ENCODE results near the gene SEMA3C. TPM values are rescaled to one million over a fixed set of nuclear protein-coding genes. Genes with fewer than 3 reads are reported as not detected.

SEMA3C gene
- total RNA-seq, 1 experiment from 2014 or later, result 232 TPM

DNA sequence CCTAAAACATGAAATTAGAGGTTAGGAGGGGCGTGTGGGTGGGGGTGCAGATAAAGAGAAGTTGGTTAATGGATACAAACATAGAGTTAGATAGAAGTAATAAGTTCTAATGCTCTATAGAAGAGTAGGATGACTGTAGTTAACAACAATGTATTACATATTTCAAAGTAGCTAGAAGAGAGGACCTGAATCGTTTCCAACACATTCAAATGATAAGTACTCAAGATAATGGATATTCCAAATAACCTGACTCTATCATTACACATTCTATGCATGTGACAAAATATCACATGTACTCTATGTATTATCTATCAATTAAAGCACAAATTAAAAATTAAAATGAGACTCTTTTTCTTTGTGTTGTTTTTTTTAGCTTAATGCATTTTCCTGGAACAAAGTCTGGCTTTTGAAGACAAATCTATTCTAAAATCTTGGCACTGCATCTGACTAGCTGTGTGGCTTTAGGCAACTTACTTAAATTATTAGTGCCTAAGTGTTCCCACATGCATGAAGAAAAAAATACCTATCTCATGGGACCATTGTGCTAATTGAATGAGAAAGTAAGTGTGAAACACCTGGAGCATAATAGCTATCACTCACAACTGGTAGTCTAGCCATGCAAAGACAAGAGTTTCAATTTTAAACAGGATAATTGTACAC, 75.7 kb downstream of the SEMA3C start:
- no TSS peak for BruUV-seq (replicated peaks)
- no peak for DNase-seq (ENCODE audit: low read depth, low spot score)
- no peaks in the 10 kb centered on the region for H3K9me3 ChIP-seq (ENCODE audit: control insufficient read depth, insufficient read depth, low read depth, low read length)
- ATAC-seq, result no peak
- H3K27me3 ChIP-seq (ENCODE audit: control insufficient read depth, insufficient read depth, low read length), result no peaks in the 10 kb centered on the region
- in situ Hi-C loops (cut with HindIII; ENCODE audit: low pct_unique_long_range_greater_than_20kb, low sequenced_read_pairs), result no loop called here
- intact Hi-C loops (cut with micrococcal nuclease; ENCODE audit: unreplicated experiment), result no loop called here
- peaks cover 94% of the 10 kb centered on the region for H3K4me1 ChIP-seq (ENCODE audit: control insufficient read depth, insufficient read depth, low read length)
- POLR2A ChIA-PET, result interaction anchor here (0.5 kb wide), 1 partner anchor 508 kb away, joined by 15 read pairs; no protein-coding TSS in a partner anchor
- H3K36me3 ChIP-seq (ENCODE audit: control insufficient read depth, insufficient read depth, low read length), result no peaks in the 10 kb centered on the region; the same call in 1 of the 2 replicates
- CTCF ChIA-PET, result no interaction called here
- TF ChIP-seq POLR2AphosphoS5 (IDR thresholded peaks at IDR 0.05; ENCODE audit: low read depth, low read length), result no peak
- TF ChIP-seq, protein P1, sequence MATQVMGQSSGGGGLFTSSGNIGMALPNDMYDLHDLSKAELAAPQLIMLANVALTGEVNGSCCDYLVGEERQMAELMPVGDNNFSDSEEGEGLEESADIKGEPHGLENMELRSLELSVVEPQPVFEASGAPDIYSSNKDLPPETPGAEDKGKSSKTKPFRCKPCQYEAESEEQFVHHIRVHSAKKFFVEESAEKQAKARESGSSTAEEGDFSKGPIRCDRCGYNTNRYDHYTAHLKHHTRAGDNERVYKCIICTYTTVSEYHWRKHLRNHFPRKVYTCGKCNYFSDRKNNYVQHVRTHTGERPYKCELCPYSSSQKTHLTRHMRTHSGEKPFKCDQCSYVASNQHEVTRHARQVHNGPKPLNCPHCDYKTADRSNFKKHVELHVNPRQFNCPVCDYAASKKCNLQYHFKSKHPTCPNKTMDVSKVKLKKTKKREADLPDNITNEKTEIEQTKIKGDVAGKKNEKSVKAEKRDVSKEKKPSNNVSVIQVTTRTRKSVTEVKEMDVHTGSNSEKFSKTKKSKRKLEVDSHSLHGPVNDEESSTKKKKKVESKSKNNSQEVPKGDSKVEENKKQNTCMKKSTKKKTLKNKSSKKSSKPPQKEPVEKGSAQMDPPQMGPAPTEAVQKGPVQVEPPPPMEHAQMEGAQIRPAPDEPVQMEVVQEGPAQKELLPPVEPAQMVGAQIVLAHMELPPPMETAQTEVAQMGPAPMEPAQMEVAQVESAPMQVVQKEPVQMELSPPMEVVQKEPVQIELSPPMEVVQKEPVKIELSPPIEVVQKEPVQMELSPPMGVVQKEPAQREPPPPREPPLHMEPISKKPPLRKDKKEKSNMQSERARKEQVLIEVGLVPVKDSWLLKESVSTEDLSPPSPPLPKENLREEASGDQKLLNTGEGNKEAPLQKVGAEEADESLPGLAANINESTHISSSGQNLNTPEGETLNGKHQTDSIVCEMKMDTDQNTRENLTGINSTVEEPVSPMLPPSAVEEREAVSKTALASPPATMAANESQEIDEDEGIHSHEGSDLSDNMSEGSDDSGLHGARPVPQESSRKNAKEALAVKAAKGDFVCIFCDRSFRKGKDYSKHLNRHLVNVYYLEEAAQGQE (IDR thresholded peaks at IDR 0.05; ENCODE audit: insufficient read depth in 1 of 2, low read depth in 2 of 2, low read length in 1 of 2), result no peak
- peak overlapping the region; percentile 73 for H3K27ac ChIP-seq (ENCODE audit: low read length)
- no peak overlapping the region for H3K4me3 ChIP-seq (ENCODE audit: low read depth in 2 of 2, low read length in 2 of 2)

DNA sequence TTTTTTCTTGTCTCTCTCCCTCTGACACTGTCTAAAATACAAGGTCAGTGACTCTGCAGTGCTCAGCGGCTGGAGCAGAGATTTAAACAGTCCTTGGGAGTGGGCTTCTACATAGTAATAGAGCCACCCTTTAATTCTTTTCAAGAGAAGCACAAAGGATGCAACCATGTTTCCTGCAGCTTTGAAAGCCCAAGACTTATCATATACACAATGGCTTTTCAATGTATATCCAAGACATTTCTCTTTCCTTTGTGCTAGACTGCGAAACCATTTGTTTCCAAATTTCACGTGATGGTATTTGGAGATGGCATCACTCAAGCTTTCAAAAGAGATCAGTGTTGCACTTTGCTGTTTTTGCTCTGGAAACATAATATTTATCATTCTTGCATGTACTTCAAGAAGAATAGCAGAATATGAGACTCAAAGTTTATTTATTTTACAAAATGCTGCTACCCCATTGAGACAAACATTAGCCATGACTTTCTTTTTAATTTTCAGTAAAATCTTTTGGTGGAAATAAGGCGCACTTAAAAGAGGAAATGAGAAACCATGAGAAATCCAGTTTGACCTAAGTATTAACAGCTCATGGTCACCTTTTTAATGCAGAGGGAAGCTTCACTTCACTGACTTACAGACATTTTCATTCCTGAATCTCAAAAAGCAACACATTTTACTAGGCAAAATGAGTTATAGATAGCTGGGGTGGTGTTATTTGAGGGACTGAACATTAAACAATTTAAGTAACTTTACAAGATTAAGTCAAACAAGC, 76.6 kb downstream of the SEMA3C start:
- no peak for DNase-seq (ENCODE audit: low read depth, low spot score)
- ATAC-seq, result 0 out of 2 replicates have a peak, but pooled peaks have one; percentile 19
- Histone ChIP-seq H3K27me3 (ENCODE audit: control insufficient read depth, insufficient read depth, low read length) (no peaks in the 10 kb centered on the region), H3K4me3 (ENCODE audit: low read depth in 2 of 2, low read length in 2 of 2) (no peak overlapping the region), H3K27ac (ENCODE audit: low read length) (peak overlapping the region; percentile 73), H3K36me3 (ENCODE audit: control insufficient read depth, insufficient read depth, low read length) (no peaks in the 10 kb centered on the region; the same call in 1 of the 2 replicates), H3K4me1 (ENCODE audit: control insufficient read depth, insufficient read depth, low read length) (peaks cover 94% of the 10 kb centered on the region), H3K9me3 (ENCODE audit: control insufficient read depth, insufficient read depth, low read depth, low read length) (no peaks in the 10 kb centered on the region)
- BruUV-seq (replicated peaks), result no TSS peak
- ChIA-PET POLR2A (no interaction called here), CTCF (no interaction called here)
- in situ Hi-C loops (cut with HindIII; ENCODE audit: low pct_unique_long_range_greater_than_20kb, low sequenced_read_pairs), result no loop called here
- intact Hi-C loops (cut with micrococcal nuclease; ENCODE audit: unreplicated experiment), result loop anchor here (1.0 kb wide), 1 partner anchor 67 kb away; no protein-coding TSS in a partner anchor
- TF ChIP-seq POLR2AphosphoS5 (IDR thresholded peaks at IDR 0.05; ENCODE audit: low read depth, low read length) (0 out of 2 replicates have a peak, but pooled peaks have one; percentile 18), TCF7L2 (IDR thresholded peaks at IDR 0.05; ENCODE audit: low read depth, low read length) (no peak)

DNA sequence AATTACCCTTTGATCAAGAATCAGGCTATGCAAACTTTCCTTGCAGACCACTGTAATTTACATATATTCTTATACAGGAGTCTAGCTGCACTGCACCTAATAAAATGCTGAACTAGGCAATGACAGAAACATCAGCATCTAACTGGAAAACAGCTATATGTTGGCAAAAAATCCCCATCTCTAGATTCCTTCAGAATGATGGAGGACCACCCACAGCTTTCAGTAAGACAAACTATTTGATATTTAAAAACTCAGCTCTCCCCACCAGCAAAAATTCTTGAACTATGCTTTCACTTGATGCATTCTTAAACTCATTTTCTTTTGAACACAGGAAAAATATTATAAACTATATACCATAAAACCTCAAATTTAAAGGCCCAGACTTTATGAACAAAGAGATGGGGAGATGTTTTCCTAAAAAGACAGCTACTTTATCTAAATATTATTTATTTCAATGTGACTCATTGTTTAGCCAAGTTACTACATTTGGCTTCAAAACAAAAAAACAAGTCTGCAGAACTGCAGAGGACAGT, 77.4 kb downstream of the SEMA3C start:
- TF ChIP-seq POLR2AphosphoS5 (IDR thresholded peaks at IDR 0.05; ENCODE audit: low read depth, low read length) (no peak), SIN3A (IDR thresholded peaks at IDR 0.05; ENCODE audit: borderline replicate concordance, insufficient read depth, low read depth, low read length) (no peak), TCF7L2 (IDR thresholded peaks at IDR 0.05; ENCODE audit: low read depth, low read length) (no peak)
- TF ChIP-seq, protein P1 (IDR thresholded peaks at IDR 0.05; ENCODE audit: insufficient read depth in 1 of 2, low read depth in 2 of 2, low read length in 1 of 2), result no peak
- TF ChIP-seq, protein P2, sequence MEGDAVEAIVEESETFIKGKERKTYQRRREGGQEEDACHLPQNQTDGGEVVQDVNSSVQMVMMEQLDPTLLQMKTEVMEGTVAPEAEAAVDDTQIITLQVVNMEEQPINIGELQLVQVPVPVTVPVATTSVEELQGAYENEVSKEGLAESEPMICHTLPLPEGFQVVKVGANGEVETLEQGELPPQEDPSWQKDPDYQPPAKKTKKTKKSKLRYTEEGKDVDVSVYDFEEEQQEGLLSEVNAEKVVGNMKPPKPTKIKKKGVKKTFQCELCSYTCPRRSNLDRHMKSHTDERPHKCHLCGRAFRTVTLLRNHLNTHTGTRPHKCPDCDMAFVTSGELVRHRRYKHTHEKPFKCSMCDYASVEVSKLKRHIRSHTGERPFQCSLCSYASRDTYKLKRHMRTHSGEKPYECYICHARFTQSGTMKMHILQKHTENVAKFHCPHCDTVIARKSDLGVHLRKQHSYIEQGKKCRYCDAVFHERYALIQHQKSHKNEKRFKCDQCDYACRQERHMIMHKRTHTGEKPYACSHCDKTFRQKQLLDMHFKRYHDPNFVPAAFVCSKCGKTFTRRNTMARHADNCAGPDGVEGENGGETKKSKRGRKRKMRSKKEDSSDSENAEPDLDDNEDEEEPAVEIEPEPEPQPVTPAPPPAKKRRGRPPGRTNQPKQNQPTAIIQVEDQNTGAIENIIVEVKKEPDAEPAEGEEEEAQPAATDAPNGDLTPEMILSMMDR (IDR thresholded peaks at IDR 0.05), result no peak
- ChIA-PET CTCF (no interaction called here), POLR2A (no interaction called here)
- DNase-seq (ENCODE audit: low read depth, low spot score) (no peak), ATAC-seq (no peak)
- Histone ChIP-seq H3K27me3 (ENCODE audit: control insufficient read depth, insufficient read depth, low read length) (no peaks in the 10 kb centered on the region), H3K4me3 (ENCODE audit: low read depth in 2 of 2, low read length in 2 of 2) (no peak overlapping the region), H3K36me3 (ENCODE audit: control insufficient read depth, insufficient read depth, low read length) (no peaks in the 10 kb centered on the region; the same call in 1 of the 2 replicates), H3K9me3 (ENCODE audit: control insufficient read depth, insufficient read depth, low read depth, low read length) (no peaks in the 10 kb centered on the region), H3K27ac (ENCODE audit: low read length) (peak overlapping the region; percentile 73), H3K4me1 (ENCODE audit: control insufficient read depth, insufficient read depth, low read length) (peaks cover 91% of the 10 kb centered on the region)
- in situ Hi-C loops (cut with HindIII; ENCODE audit: low pct_unique_long_range_greater_than_20kb, low sequenced_read_pairs), result no loop called here
- no TSS peak for BruUV-seq (replicated peaks)
- intact Hi-C loops (cut with micrococcal nuclease; ENCODE audit: unreplicated experiment), result no loop called here

Measured in Panc1 (cell line).